Hepatocyte (in vitro differentiated cells): ENCODE results near the gene ETV7. TPM values are rescaled to one million over a fixed set of nuclear protein-coding genes. Genes with fewer than 3 reads are reported as not detected.

Source experiments
- DNase-seq: peaks from one replicate; pipeline ENCODE4 v3.0.0-alpha.2; 2016; ENCODE audit warnings: low spot score
- H2AFZ ChIP-seq: fragments of 200-600 bp; sonication (generic); 2 replicates; pipeline ENCODE4 v1.6.0; 2016; ENCODE audit warnings: antibody characterized with exemption, mild to moderate bottlenecking
- H3K27ac ChIP-seq: fragments of 200-600 bp; sonication (generic); 2 replicates; pipeline ENCODE4 v1.5.1; 2016; ENCODE audit warnings: mild to moderate bottlenecking
- H3K27me3 ChIP-seq: fragments of 200-600 bp; sonication (generic); 2 replicates; pipeline ENCODE4 v1.6.1; 2016
- H3K36me3 ChIP-seq: fragments of 200-600 bp; sonication (generic); replicated peaks from 2 replicates; pipeline ENCODE4 v1.5.1; 2016; ENCODE audit warnings: low read depth; ENCODE audit not compliant: insufficient read depth
- H3K4me1 ChIP-seq: fragments of 200-600 bp; sonication (generic); 2 replicates; pipeline ENCODE4 v1.5.1; 2016; ENCODE audit warnings: mild to moderate bottlenecking, moderate library complexity; ENCODE audit not compliant: insufficient read depth
- H3K4me2 ChIP-seq: fragments of 200-600 bp; sonication (generic); 2 replicates; pipeline ENCODE4 v1.6.0; 2016
- H3K4me3 ChIP-seq: fragments of 200-600 bp; sonication (generic); 2 replicates; pipeline ENCODE4 v1.5.1; 2016; ENCODE audit warnings: mild to moderate bottlenecking
- H3K79me2 ChIP-seq: fragments of 200-600 bp; sonication (generic); 2 replicates; pipeline ENCODE4 v1.6.0; 2017; ENCODE audit warnings: mild to moderate bottlenecking
- H3K9me2 ChIP-seq: fragments of 200-600 bp; sonication (generic); replicated peaks from 2 replicates; pipeline ENCODE4 v1.6.0; 2017; ENCODE audit warnings: mild to moderate bottlenecking; ENCODE audit not compliant: insufficient read depth
- H3K9me3 ChIP-seq: fragments of 200-600 bp; sonication (generic); 2 replicates; pipeline ENCODE4 v1.5.1; 2016; ENCODE audit warnings: low read depth, mild to moderate bottlenecking
- H4K20me1 ChIP-seq: fragments of 200-600 bp; sonication (generic); 2 replicates; pipeline ENCODE4 v1.6.0; 2016; ENCODE audit warnings: mild to moderate bottlenecking; ENCODE audit not compliant: insufficient read depth, poor library complexity, severe bottlenecking
- EZH2 ChIP-seq: fragments of 200-600 bp; sonication (generic); IDR thresholded peaks from 2 replicates; pipeline ENCODE4 v1.6.1; 2016; ENCODE audit warnings: antibody characterized with exemption, mild to moderate bottlenecking, borderline replicate concordance
- EZH2phosphoT487 ChIP-seq: fragments of 200-600 bp; sonication (generic); IDR thresholded peaks from one replicate; pipeline ENCODE4 v1.6.1; 2018; ENCODE audit warnings: antibody characterized with exemption, mild to moderate bottlenecking, low read depth, moderate library complexity; ENCODE audit not compliant: unreplicated experiment, severe bottlenecking
- WGBS: methylation state at CpG from one replicate; pipeline ENCODE4 v1.1.6; 2016; ENCODE audit warnings: low lambda C conversion rate; ENCODE audit errors: missing lambda C conversion rate; 5-methylcytosine and 5-hydroxymethylcytosine counted together
- polyA plus RNA-seq: library from polyadenylated mRNA; unstranded; fragments of >200 nt; fragmentation: Nextera tagmentation; extraction: Ambion mirVana; gene quantifications from 2 replicates; pipeline ENCODE4 v1.2.1, GENCODE V29; 2016
- total RNA-seq: library from RNA; depleted of rRNA; stranded (reverse); fragments of >200 nt; gene quantifications from 2 replicates; pipeline ENCODE4 v1.2.3, GENCODE V29; 2014
- TF ChIP-seq, protein P1 (sequence below): fragments of 200-600 bp; sonication (generic); IDR thresholded peaks from 2 replicates; pipeline ENCODE4 v1.5.1; 2016; ENCODE audit warnings: antibody characterized with exemption, mild to moderate bottlenecking; ENCODE audit not compliant: poor library complexity

ETV7 gene
- total and polyA plus RNA-seq, 2 experiments from 2014 or later = 1.2 TPM

DNA sequence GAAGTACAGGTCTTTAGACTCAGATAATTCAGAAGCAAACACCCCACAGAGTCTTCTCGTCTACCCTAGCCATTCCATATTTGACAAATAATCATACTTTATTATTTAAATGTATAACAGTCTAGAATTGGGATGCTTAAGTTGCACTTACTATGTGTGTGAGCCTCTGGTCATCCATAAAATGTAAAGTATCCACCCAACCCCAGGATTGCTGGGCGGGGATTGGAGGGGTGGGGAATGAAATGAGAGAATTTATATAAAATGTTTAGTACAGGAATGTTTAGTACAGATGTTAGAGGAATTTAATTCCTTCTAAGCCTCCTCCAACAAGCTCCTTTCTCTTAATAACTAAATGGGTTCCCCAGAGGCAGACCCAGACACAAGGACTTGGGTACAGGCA lies 67.6 kb downstream of the ETV7 start:
- WGBS = 70% methylated on average over 2 of the region's 2 CpGs
- Histone ChIP-seq H3K36me3 (no peaks in the 10 kb centered on the region), H3K27ac (peak overlapping the region; percentile 87), H3K4me3 (no peak overlapping the region), H2AFZ (no peak overlapping the region), H3K79me2 (no peaks in the 10 kb centered on the region), H3K9me3 (no peaks in the 10 kb centered on the region), H3K4me1 (peaks cover 13% of the 10 kb centered on the region), H3K27me3 (no peaks in the 10 kb centered on the region), H4K20me1 (no peaks in the 10 kb centered on the region), H3K4me2 (no peak overlapping the region), H3K9me2 (no peaks in the 10 kb centered on the region)
- TF ChIP-seq, protein P1, sequence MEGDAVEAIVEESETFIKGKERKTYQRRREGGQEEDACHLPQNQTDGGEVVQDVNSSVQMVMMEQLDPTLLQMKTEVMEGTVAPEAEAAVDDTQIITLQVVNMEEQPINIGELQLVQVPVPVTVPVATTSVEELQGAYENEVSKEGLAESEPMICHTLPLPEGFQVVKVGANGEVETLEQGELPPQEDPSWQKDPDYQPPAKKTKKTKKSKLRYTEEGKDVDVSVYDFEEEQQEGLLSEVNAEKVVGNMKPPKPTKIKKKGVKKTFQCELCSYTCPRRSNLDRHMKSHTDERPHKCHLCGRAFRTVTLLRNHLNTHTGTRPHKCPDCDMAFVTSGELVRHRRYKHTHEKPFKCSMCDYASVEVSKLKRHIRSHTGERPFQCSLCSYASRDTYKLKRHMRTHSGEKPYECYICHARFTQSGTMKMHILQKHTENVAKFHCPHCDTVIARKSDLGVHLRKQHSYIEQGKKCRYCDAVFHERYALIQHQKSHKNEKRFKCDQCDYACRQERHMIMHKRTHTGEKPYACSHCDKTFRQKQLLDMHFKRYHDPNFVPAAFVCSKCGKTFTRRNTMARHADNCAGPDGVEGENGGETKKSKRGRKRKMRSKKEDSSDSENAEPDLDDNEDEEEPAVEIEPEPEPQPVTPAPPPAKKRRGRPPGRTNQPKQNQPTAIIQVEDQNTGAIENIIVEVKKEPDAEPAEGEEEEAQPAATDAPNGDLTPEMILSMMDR = no peak
- TF ChIP-seq EZH2 = no peak
- TF ChIP-seq EZH2phosphoT487 = no peak
- DNase-seq = no peak

DNA sequence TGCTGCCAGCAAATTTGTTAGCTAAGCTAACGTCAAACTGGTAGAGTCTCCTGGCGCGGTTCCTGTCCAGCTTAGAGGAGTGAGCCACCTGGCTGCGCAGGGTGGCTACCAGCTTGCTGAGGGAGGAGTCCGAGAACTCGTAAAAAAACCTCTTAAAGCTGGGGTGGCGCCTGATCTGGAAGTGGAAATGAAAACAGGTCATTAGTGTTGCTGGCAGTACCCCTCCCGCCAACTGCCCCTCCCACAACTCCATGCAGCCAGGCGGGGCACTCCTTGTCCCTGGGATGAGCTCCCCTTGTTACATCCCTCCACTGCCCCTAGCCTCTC lies 68.1 kb downstream of the ETV7 start:
- H2AFZ ChIP-seq = no peak overlapping the region
- H3K27me3 ChIP-seq = no peaks in the 10 kb centered on the region
- H3K9me2 ChIP-seq = no peaks in the 10 kb centered on the region
- H3K4me2 ChIP-seq = no peak overlapping the region
- TF ChIP-seq EZH2 (no peak), EZH2phosphoT487 (no peak)
- TF ChIP-seq, protein P1 = no peak
- H3K4me1 ChIP-seq = peaks cover 13% of the 10 kb centered on the region
- no peaks in the 10 kb centered on the region for H3K36me3 ChIP-seq
- H4K20me1 ChIP-seq = no peaks in the 10 kb centered on the region
- peak overlapping the region; percentile 38 for H3K27ac ChIP-seq
- DNase-seq = peak; percentile 44
- no peak overlapping the region for H3K4me3 ChIP-seq
- WGBS = 83% methylated on average over 9 of the region's 9 CpGs
- no peaks in the 10 kb centered on the region for H3K9me3 ChIP-seq
- no peaks in the 10 kb centered on the region for H3K79me2 ChIP-seq

DNA sequence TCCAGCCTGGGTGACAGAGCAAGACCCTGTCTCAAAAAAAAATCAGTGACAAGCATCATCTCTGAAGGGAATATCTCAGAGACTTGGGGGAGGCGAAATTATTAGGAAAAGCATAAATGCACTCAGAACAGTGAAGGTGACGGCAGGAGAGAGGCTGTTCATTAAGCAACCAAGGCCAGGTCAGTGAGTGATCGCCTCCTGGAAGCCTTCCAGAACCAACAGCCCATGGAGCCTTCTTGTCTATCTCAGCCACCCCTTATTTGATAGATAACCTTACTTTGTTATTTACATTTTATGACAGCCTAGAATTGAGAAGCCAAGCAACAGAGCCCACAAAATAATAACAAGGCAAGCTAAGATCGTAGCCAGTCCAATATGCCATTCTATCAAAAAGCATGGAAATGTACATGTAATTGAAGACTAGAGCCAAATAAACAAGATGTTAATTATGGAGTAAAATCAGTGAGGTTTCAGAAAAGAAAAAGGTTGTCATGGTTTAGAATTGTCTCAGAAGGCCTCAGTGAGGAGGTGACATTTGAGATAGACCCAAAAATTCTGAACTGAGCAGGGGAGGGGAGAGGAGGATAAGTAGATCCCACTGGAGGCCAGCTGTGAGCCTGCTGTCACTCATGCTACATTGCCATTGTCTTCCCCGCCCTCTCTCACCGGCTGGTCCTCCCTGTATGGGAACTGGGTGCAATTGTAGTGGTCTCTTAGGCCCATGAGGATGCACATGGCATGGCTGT lies 68.6 kb downstream of the ETV7 start:
- Histone ChIP-seq H4K20me1 (no peaks in the 10 kb centered on the region), H3K4me3 (no peak overlapping the region), H3K4me2 (no peak overlapping the region), H3K79me2 (no peaks in the 10 kb centered on the region), H3K9me2 (no peaks in the 10 kb centered on the region), H3K9me3 (no peaks in the 10 kb centered on the region), H2AFZ (no peak overlapping the region), H3K27me3 (no peaks in the 10 kb centered on the region), H3K36me3 (no peaks in the 10 kb centered on the region), H3K27ac (peak overlapping the region; percentile 38), H3K4me1 (peaks cover 15% of the 10 kb centered on the region)
- 80% methylated on average over 6 of the region's 6 CpGs for WGBS
- TF ChIP-seq, protein P1 = no peak
- no peak for TF ChIP-seq EZH2
- TF ChIP-seq EZH2phosphoT487 = no peak
- DNase-seq = no peak
